Measurements from ENCODE around the gene DNAH12. TPM values are rescaled to one million over a fixed set of nuclear protein-coding genes. Genes with fewer than 3 reads are reported as not detected.
"Not testable (repeated sequence)": the region's sequence is repeated elsewhere in the genome, so short reads cannot be mapped to it uniquely, and the experiment has no call there.

The DNAH12 gene
- total RNA-seq, 1 donor from 2014 or later, result not detected

DNA sequence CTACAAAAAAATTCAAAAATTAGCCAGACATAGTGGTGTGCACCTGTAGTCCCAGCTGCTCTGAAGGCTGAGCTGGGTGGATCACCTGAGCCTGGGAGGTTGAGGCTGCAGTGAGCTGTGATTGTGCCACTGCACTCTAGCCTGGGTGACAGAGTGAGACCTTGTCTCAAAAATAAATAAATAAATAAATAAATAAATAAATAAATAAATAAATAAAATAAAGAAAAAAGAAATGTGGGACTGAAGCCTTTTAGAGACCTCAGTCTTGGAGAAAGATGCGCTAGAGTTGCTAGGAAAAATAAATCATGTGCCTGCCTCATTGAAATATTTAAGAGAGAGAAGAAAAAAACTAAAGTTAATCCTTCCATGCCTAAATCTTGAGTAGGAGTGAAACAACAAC is 187.9 kb downstream of the DNAH12 start:
- H3K4me3 Mint-ChIP-seq; H3K4me1 Mint-ChIP-seq; H3K36me3 Mint-ChIP-seq (ENCODE audit: low read depth); H3K27ac Mint-ChIP-seq; H3K27me3 Mint-ChIP-seq; H3K9me3 Mint-ChIP-seq; intact Hi-C loops (cut with micrococcal nuclease); DNase-seq: not testable (repeated sequence)

- H3K4me1 Mint-ChIP-seq, result no peaks in the 10 kb centered on the region
Observed at GRCh38 chr3:57354768-57355167, 189.4 kb downstream of the DNAH12 start.

DNA sequence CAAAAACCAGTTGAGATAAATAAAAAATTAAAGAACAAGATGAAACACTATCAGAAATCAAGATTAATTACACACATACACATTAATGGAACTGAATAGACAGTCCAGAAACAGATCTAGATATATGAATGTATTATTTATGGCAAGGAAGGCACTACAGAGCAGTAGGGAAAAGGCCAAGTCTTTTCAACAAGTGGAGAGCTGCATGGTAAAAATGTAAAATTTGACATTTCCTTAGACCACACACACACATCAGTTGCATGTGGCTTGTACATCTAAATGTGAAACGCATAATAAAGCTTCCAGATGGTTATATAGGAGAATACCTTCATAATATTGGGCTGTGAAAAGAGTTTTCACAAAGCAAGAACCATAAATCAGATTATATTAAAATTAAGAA is 193.9 kb downstream of the DNAH12 start:
- no peaks in the 10 kb centered on the region for H3K36me3 Mint-ChIP-seq (ENCODE audit: low read depth)
- no peak overlapping the region for H3K4me3 Mint-ChIP-seq
- H3K4me1 Mint-ChIP-seq, result no peaks in the 10 kb centered on the region
- peaks cover 18% of the 10 kb centered on the region for H3K27me3 Mint-ChIP-seq
- no peak for DNase-seq
- no peaks in the 10 kb centered on the region for H3K9me3 Mint-ChIP-seq
- no peak overlapping the region for H3K27ac Mint-ChIP-seq
- intact Hi-C loops (cut with micrococcal nuclease), result no loop called here

More at GRCh38 chr3:57354768-57355167, 189.4 kb downstream of the DNAH12 start:
- H3K4me3 Mint-ChIP-seq, result no peak overlapping the region
- no peaks in the 10 kb centered on the region for H3K36me3 Mint-ChIP-seq (ENCODE audit: low read depth)
- no peaks in the 10 kb centered on the region for H3K9me3 Mint-ChIP-seq
- DNase-seq, result no peak
- no peak overlapping the region for H3K27ac Mint-ChIP-seq
- intact Hi-C loops (cut with micrococcal nuclease), result no loop called here
- H3K27me3 Mint-ChIP-seq, result peaks cover 5% of the 10 kb centered on the region

DNA sequence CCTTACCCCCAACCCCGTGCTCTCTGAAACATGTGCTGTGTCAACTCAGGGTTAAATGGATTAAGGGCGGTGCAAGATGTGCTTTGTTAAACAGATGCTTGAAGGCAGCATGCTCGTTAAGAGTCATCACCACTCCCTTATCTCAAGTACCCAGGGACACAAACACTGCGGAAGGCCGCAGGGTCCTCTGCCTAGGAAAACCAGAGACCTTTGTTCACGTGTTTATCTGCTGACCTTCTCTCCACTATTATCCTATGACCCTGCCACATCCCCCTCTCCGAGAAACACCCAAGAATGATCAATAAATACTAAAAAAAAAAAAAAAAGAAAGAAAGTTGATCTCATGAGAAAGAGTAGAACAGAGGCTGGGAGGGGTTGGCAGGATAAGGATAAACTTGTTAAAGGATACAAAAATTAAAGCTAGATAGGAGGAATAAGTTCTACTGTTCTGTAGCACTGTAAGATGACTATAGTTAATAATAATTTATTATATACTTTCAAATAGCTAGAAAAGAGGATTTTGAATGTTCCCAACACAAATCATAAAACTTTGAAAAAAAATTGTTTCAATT is 205.0 kb downstream of the DNAH12 start:
- H3K36me3 Mint-ChIP-seq (ENCODE audit: low read depth); intact Hi-C loops (cut with micrococcal nuclease): not testable (repeated sequence)

GRCh38 chr3:57338272-57339070 is 205.7 kb downstream of the DNAH12 start:
- H3K27ac Mint-ChIP-seq; H3K9me3 Mint-ChIP-seq; DNase-seq; H3K4me1 Mint-ChIP-seq; H3K36me3 Mint-ChIP-seq (ENCODE audit: low read depth); H3K4me3 Mint-ChIP-seq; intact Hi-C loops (cut with micrococcal nuclease): not testable (repeated sequence)
- H3K27me3 Mint-ChIP-seq, result peaks cover 23% of the 10 kb centered on the region

More for the DNA sequence above, 205.0 kb downstream of the DNAH12 start:
- H3K9me3 Mint-ChIP-seq, H3K4me1 Mint-ChIP-seq, DNase-seq, H3K27ac Mint-ChIP-seq, H3K4me3 Mint-ChIP-seq: not testable (repeated sequence)
- peaks cover 23% of the 10 kb centered on the region for H3K27me3 Mint-ChIP-seq

DNA sequence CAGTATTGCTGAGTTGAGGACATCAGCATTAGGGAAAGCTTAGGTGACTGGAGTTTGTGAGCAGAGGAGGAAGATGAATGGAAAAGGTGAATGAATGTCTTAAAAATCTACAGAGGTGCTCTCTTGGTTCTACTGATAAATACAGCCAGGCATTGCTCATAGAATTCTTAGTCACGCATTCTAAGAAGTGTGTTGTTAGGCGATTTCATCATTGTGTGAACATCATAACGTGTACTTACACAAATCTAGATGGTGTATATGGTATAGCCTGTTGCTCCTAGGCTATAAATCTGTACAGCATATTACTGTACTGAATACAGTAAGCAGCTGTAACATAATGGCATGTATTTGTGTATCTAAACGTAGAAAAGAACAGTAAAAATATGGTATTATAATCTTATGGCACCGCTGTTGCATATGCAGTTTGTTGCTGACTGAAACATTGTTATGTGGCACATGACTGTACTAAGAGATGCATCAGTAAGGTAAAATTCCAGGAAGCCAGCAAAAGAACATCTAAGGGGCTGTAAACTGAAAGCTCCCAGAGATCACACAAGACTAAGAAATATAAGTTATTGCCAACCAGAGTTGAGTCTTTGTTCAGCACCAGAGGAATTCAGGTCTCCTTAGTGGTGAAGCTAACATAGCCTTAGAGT is 208.7 kb downstream of the DNAH12 start:
- Mint-ChIP-seq H3K27me3 (peaks cover 16% of the 10 kb centered on the region), H3K4me3 (no peak overlapping the region), H3K4me1 (no peaks in the 10 kb centered on the region), H3K36me3 (ENCODE audit: low read depth) (no peaks in the 10 kb centered on the region), H3K9me3 (no peaks in the 10 kb centered on the region), H3K27ac (no peak overlapping the region)
- intact Hi-C loops (cut with micrococcal nuclease), result no loop called here
- no peak for DNase-seq

GRCh38 chr3:57331078-57331610 is 213.0 kb downstream of the DNAH12 start:
- H3K4me1 Mint-ChIP-seq, result no peaks in the 10 kb centered on the region
- peaks cover 11% of the 10 kb centered on the region for H3K27me3 Mint-ChIP-seq
- no peak overlapping the region for H3K4me3 Mint-ChIP-seq
- intact Hi-C loops (cut with micrococcal nuclease), result no loop called here
- H3K36me3 Mint-ChIP-seq (ENCODE audit: low read depth), result no peaks in the 10 kb centered on the region
- H3K9me3 Mint-ChIP-seq, result no peaks in the 10 kb centered on the region
- H3K27ac Mint-ChIP-seq, result no peak overlapping the region
- no peak for DNase-seq

- DNase-seq; H3K36me3 Mint-ChIP-seq (ENCODE audit: low read depth); H3K27ac Mint-ChIP-seq; intact Hi-C loops (cut with micrococcal nuclease); H3K9me3 Mint-ChIP-seq; H3K4me1 Mint-ChIP-seq; H3K27me3 Mint-ChIP-seq; H3K4me3 Mint-ChIP-seq: not testable (repeated sequence)
Observed at GRCh38 chr3:57326498-57326897, 217.6 kb downstream of the DNAH12 start.

GRCh38 chr3:57314204-57314603 is 229.9 kb downstream of the DNAH12 start:
- Mint-ChIP-seq H3K4me3 (no peak overlapping the region), H3K27me3 (peaks cover 27% of the 10 kb centered on the region), H3K27ac (no peak overlapping the region), H3K4me1 (no peaks in the 10 kb centered on the region), H3K36me3 (ENCODE audit: low read depth) (no peaks in the 10 kb centered on the region), H3K9me3 (peaks cover 4% of the 10 kb centered on the region)
- DNase-seq, result no peak
- intact Hi-C loops (cut with micrococcal nuclease), result no loop called here

- H3K27me3 Mint-ChIP-seq, result peaks cover 2% of the 10 kb centered on the region
- H3K9me3 Mint-ChIP-seq, result no peaks in the 10 kb centered on the region
Observed at GRCh38 chr3:57309769-57310360, 234.3 kb downstream of the DNAH12 start.

GRCh38 chr3:57303520-57303919 is 240.6 kb downstream of the DNAH12 start:
- intact Hi-C loops (cut with micrococcal nuclease); H3K36me3 Mint-ChIP-seq (ENCODE audit: low read depth); H3K27ac Mint-ChIP-seq; H3K9me3 Mint-ChIP-seq; DNase-seq; H3K4me1 Mint-ChIP-seq; H3K4me3 Mint-ChIP-seq: not testable (repeated sequence)
- H3K27me3 Mint-ChIP-seq, result peaks cover 17% of the 10 kb centered on the region

More at GRCh38 chr3:57309769-57310360, 234.3 kb downstream of the DNAH12 start:
- Mint-ChIP-seq H3K4me1 (no peaks in the 10 kb centered on the region), H3K27ac (no peak overlapping the region), H3K4me3 (no peak overlapping the region), H3K36me3 (ENCODE audit: low read depth) (no peaks in the 10 kb centered on the region)
- intact Hi-C loops (cut with micrococcal nuclease), result no loop called here
- DNase-seq, result no peak

DNA sequence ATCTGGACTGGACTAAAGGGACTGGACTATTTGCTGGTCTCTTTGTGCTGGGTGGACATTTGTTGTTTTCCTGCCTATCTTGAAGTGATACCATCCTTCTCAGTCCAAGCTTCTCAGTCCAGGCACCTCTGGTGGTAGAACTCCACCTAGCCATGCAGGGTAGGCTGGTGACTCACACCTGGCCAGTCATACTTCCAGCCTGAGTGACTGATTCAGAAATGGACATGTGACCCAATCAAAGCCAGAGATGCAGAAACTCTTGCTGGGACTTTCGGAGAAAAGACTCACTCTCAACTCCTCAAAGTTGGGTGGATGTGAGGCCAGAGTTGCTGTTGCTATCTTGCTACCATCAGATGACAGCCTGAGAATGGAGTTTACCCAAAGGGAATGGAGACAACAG is 246.1 kb downstream of the DNAH12 start:
- Mint-ChIP-seq H3K27ac (no peak overlapping the region), H3K4me3 (no peak overlapping the region), H3K9me3 (no peaks in the 10 kb centered on the region), H3K4me1 (no peaks in the 10 kb centered on the region), H3K36me3 (ENCODE audit: low read depth) (no peaks in the 10 kb centered on the region), H3K27me3 (peaks cover 25% of the 10 kb centered on the region)
- intact Hi-C loops (cut with micrococcal nuclease), result no loop called here
- DNase-seq, result no peak

- DNase-seq, result no peak
- no peaks in the 10 kb centered on the region for H3K36me3 Mint-ChIP-seq (ENCODE audit: low read depth)
- H3K9me3 Mint-ChIP-seq, result no peaks in the 10 kb centered on the region
- H3K27me3 Mint-ChIP-seq, result peaks cover 18% of the 10 kb centered on the region
- no peaks in the 10 kb centered on the region for H3K4me1 Mint-ChIP-seq
- no peak overlapping the region for H3K27ac Mint-ChIP-seq
- intact Hi-C loops (cut with micrococcal nuclease), result no loop called here
- no peak overlapping the region for H3K4me3 Mint-ChIP-seq
Observed at GRCh38 chr3:57292897-57293526, 251.1 kb downstream of the DNAH12 start.
